HEK293 (cell line): ENCODE data around the gene WWOX.

Experiments
- CTCF ChIA-PET: fragments of 350-600 bp; formaldehyde crosslinking; extraction: SDS; loops from one replicate; lab custom pipeline; 2021; ENCODE audit warnings: antibody characterized with exemption; lab: Yijun Ruan, JAX
- POLR2A ChIA-PET: fragments of 300-600 bp; formaldehyde crosslinking; extraction: SDS; loops from one replicate; lab custom pipeline; 2020; ENCODE audit warnings: antibody characterized with exemption, inconsistent platforms; lab: Yijun Ruan, JAX
- H3K27ac ChIP-seq: fragments of 200-500 bp; sonication (Bioruptor generic); 2 replicates; pipeline ENCODE4 v1.5.1; 2014; ENCODE audit warnings: low read depth, low read length, control low read depth, inconsistent platforms; ENCODE audit errors: extremely low read depth
- H3K36me3 ChIP-seq, 2 experiments: fragments of 200-500 bp in 1 of 2; sonication (Bioruptor generic) in 1 of 2; 1 replicate in 1 of 2; 2 replicates in 1 of 2; pipeline ENCODE4 v1.5.1; 2014 to 2017; ENCODE audit warnings: inconsistent platforms in 2 of 2, low read length in 2 of 2; ENCODE audit not compliant: control insufficient read depth in 2 of 2, insufficient read depth in 1 of 2
- H3K4me1 ChIP-seq: fragments of 200-500 bp; sonication (Bioruptor generic); 2 replicates; pipeline ENCODE4 v1.5.1; 2014; ENCODE audit warnings: mild to moderate bottlenecking, low read length, inconsistent platforms; ENCODE audit not compliant: control insufficient read depth, insufficient read depth
- H3K4me3 ChIP-seq: 2 replicates; pipeline ENCODE4 v1.5.1; 2011; ENCODE audit warnings: low read depth, mild to moderate bottlenecking, control low read depth, low read length, moderate library complexity
- H3K9me3 ChIP-seq: fragments of 200-500 bp; sonication (Bioruptor generic); 2 replicates; pipeline ENCODE4 v1.5.1; 2014; ENCODE audit warnings: low read depth, low read length, inconsistent platforms; ENCODE audit not compliant: control insufficient read depth, insufficient read depth
- GLIS2 ChIP-seq: fragments of 450-650 bp; formaldehyde crosslinking; IDR thresholded peaks from 2 replicates; pipeline ENCODE4 v1.5.1; 2016; ENCODE audit warnings: missing biosample characterization, missing genetic modification characterization
- MEIS1 ChIP-seq: sonication (generic); formaldehyde crosslinking; IDR thresholded peaks from 2 replicates; pipeline ENCODE4 v1.8.1; 2022; ENCODE audit warnings: missing genetic modification reagents, mild to moderate bottlenecking, borderline replicate concordance
- SP3 ChIP-seq: fragments of 450-650 bp; formaldehyde crosslinking; IDR thresholded peaks from 2 replicates; pipeline ENCODE4 v1.5.1; 2016; ENCODE audit warnings: missing biosample characterization, missing genetic modification characterization
- ZBTB17 ChIP-seq: fragments of 450-650 bp; formaldehyde crosslinking; IDR thresholded peaks from 2 replicates; pipeline ENCODE4 v1.5.1; 2016; ENCODE audit warnings: missing biosample characterization, missing genetic modification characterization
- ZNF155 ChIP-seq: fragments of 450-650 bp; formaldehyde crosslinking; IDR thresholded peaks from 2 replicates; pipeline ENCODE4 v1.5.1; 2016; ENCODE audit warnings: missing biosample characterization, missing genetic modification characterization
- ZNF157 ChIP-seq: fragments of 450-650 bp; formaldehyde crosslinking; IDR thresholded peaks from 2 replicates; pipeline ENCODE4 v1.5.1; 2016; ENCODE audit warnings: missing biosample characterization, missing genetic modification characterization
- ZNF302 ChIP-seq: fragments of 450-650 bp; formaldehyde crosslinking; IDR thresholded peaks from 2 replicates; pipeline ENCODE4 v1.5.1; 2016; ENCODE audit warnings: missing biosample characterization, missing genetic modification characterization, low read depth
- ZNF426 ChIP-seq: fragments of 450-650 bp; formaldehyde crosslinking; IDR thresholded peaks from 2 replicates; pipeline ENCODE4 v1.5.1; 2017; ENCODE audit warnings: missing biosample characterization, missing genetic modification characterization, mild to moderate bottlenecking, inconsistent platforms, moderate library complexity
- ZNF624 ChIP-seq: fragments of 450-650 bp; formaldehyde crosslinking; IDR thresholded peaks from 2 replicates; pipeline ENCODE4 v1.5.1; 2017; ENCODE audit warnings: missing biosample characterization, missing genetic modification characterization
- ZNF654 ChIP-seq: fragments of 450-650 bp; formaldehyde crosslinking; IDR thresholded peaks from 2 replicates; pipeline ENCODE4 v1.5.1; 2016; ENCODE audit warnings: low read depth, missing biosample characterization, missing genetic modification characterization
- ZNF670 ChIP-seq: fragments of 450-650 bp; formaldehyde crosslinking; IDR thresholded peaks from 2 replicates; pipeline ENCODE4 v1.5.1; 2016; ENCODE audit warnings: missing biosample characterization, missing genetic modification characterization, low read depth
- ZNF768 ChIP-seq: fragments of 450-650 bp; formaldehyde crosslinking; IDR thresholded peaks from 2 replicates; pipeline ENCODE4 v1.5.1; 2018; ENCODE audit warnings: missing biosample characterization, mild to moderate bottlenecking, missing genetic modification characterization
- ZSCAN30 ChIP-seq: fragments of 450-650 bp; IDR thresholded peaks from 2 replicates; pipeline ENCODE4 v1.5.1; 2018; ENCODE audit warnings: missing biosample characterization, mild to moderate bottlenecking, missing genetic modification characterization, moderate library complexity
- TF ChIP-seq, protein P1 (sequence below): fragments of 450-650 bp; formaldehyde crosslinking; IDR thresholded peaks from 2 replicates; pipeline ENCODE4 v1.5.1; 2016; ENCODE audit warnings: missing biosample characterization, missing genetic modification characterization
- TF ChIP-seq, protein P2 (sequence below): fragments of 450-650 bp; formaldehyde crosslinking; IDR thresholded peaks from 2 replicates; pipeline ENCODE4 v1.5.1; 2016; ENCODE audit warnings: missing biosample characterization, missing genetic modification characterization
- TF ChIP-seq, protein P3 (sequence below): fragments of 450-650 bp; formaldehyde crosslinking; IDR thresholded peaks from 2 replicates; pipeline ENCODE4 v1.5.1; 2016; ENCODE audit warnings: missing biosample characterization, missing genetic modification characterization
- TF ChIP-seq, protein P4 (sequence below): fragments of 450-650 bp; formaldehyde crosslinking; IDR thresholded peaks from 2 replicates; pipeline ENCODE4 v1.5.1; 2016; ENCODE audit warnings: missing biosample characterization, missing genetic modification characterization

WWOX gene

DNA sequence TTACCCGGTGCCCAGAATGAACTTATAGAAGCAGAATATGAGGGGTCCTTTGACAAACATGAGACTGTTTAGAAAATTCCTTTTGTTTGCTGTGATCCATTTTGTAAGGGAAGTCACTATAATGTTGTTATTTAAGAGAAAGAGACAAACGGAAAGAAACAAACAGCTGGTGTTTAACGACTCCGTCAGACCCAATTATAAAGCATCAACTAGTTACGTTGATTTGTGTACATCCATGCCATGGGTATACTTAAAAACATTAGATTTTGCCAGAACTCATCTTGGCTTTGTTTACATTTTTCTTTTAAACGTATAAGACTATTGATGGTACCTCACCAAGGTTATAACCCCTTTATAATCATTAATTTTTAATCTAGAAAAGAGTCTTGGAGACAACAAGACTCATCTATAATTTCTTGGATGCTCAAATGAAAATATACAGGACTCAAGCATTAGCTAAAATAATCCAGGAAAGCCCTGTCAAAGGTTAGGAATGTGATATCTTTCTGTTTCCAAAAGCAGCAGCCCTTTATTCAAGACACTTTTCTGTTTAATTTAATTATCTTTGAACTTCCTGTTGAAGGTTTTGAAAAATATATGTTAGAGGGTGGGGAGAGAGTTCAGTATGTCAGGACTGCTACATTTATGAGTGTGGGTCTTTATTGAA is 331.7 kb downstream of the WWOX start:
- ChIA-PET CTCF (no interaction called here), POLR2A (no interaction called here)
- H3K36me3 ChIP-seq = peaks cover 0 to 6% of the 10 kb centered on the region in 2 experiments; a peak in 1 of 3 replicates

DNA sequence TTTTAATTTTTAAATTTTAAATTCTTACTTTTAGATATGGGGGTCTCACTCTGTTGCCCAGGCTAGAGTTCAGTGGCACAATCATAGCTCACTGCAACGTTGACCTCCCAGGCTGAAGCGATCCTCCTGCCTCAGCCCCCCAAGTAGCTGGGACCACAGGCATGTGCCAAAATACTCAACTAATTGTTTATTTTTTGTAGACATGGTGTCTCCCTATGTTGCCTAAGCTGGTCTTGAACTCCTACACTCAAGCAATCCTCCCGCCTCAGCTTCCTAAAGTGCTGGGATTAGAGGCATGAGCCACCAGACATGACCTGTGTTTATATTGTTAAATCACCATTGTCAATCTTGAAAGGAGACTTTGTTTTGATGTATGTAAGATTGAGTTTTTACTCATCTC is 332.2 kb downstream of the WWOX start:
- Histone ChIP-seq H3K4me1 (no peaks in the 10 kb centered on the region), H3K4me3 (no peak overlapping the region), H3K27ac (no peak overlapping the region), H3K36me3 (peaks cover 0 to 6% of the 10 kb centered on the region in 2 experiments; a peak in 1 of 3 replicates), H3K9me3 (no peaks in the 10 kb centered on the region)
- CTCF ChIA-PET = no interaction called here
- POLR2A ChIA-PET = no interaction called here
- TF ChIP-seq MEIS1 (CRISPR knock-in tag) = no peak
- TF ChIP-seq, all 188 proteins: peak for 0

More for the DNA sequence above, 331.7 kb downstream of the WWOX start:
- Histone ChIP-seq H3K4me1 (no peaks in the 10 kb centered on the region), H3K9me3 (no peaks in the 10 kb centered on the region), H3K4me3 (no peak overlapping the region), H3K27ac (no peak overlapping the region)
- TF ChIP-seq ZNF670 (tag by site-specific recombination) (no peak), ZNF157 (tag by site-specific recombination) (no peak), ZNF302 (tag by site-specific recombination) (no peak), ZSCAN30 (tag by site-specific recombination) (no peak), ZNF155 (tag by site-specific recombination) (no peak), ZBTB17 (tag by site-specific recombination) (no peak), ZNF654 (no peak), ZNF426 (tag by site-specific recombination) (no peak), ZNF768 (tag by site-specific recombination) (no peak), ZNF624 (tag by site-specific recombination) (no peak), SP3 (no peak), GLIS2 (tag by site-specific recombination) (no peak)
- TF ChIP-seq, protein P1, sequence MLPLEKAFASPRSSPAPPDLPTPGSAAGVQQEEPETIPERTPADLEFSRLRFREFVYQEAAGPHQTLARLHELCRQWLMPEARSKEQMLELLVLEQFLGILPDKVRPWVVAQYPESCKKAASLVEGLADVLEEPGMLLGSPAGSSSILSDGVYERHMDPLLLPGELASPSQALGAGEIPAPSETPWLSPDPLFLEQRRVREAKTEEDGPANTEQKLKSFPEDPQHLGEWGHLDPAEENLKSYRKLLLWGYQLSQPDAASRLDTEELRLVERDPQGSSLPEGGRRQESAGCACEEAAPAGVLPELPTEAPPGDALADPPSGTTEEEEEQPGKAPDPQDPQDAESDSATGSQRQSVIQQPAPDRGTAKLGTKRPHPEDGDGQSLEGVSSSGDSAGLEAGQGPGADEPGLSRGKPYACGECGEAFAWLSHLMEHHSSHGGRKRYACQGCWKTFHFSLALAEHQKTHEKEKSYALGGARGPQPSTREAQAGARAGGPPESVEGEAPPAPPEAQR (tag by site-specific recombination) = no peak
- TF ChIP-seq, protein P2, sequence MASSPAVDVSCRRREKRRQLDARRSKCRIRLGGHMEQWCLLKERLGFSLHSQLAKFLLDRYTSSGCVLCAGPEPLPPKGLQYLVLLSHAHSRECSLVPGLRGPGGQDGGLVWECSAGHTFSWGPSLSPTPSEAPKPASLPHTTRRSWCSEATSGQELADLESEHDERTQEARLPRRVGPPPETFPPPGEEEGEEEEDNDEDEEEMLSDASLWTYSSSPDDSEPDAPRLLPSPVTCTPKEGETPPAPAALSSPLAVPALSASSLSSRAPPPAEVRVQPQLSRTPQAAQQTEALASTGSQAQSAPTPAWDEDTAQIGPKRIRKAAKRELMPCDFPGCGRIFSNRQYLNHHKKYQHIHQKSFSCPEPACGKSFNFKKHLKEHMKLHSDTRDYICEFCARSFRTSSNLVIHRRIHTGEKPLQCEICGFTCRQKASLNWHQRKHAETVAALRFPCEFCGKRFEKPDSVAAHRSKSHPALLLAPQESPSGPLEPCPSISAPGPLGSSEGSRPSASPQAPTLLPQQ = no peak
- TF ChIP-seq, protein P3, sequence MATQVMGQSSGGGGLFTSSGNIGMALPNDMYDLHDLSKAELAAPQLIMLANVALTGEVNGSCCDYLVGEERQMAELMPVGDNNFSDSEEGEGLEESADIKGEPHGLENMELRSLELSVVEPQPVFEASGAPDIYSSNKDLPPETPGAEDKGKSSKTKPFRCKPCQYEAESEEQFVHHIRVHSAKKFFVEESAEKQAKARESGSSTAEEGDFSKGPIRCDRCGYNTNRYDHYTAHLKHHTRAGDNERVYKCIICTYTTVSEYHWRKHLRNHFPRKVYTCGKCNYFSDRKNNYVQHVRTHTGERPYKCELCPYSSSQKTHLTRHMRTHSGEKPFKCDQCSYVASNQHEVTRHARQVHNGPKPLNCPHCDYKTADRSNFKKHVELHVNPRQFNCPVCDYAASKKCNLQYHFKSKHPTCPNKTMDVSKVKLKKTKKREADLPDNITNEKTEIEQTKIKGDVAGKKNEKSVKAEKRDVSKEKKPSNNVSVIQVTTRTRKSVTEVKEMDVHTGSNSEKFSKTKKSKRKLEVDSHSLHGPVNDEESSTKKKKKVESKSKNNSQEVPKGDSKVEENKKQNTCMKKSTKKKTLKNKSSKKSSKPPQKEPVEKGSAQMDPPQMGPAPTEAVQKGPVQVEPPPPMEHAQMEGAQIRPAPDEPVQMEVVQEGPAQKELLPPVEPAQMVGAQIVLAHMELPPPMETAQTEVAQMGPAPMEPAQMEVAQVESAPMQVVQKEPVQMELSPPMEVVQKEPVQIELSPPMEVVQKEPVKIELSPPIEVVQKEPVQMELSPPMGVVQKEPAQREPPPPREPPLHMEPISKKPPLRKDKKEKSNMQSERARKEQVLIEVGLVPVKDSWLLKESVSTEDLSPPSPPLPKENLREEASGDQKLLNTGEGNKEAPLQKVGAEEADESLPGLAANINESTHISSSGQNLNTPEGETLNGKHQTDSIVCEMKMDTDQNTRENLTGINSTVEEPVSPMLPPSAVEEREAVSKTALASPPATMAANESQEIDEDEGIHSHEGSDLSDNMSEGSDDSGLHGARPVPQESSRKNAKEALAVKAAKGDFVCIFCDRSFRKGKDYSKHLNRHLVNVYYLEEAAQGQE (tag by site-specific recombination) = no peak
- TF ChIP-seq, protein P4, sequence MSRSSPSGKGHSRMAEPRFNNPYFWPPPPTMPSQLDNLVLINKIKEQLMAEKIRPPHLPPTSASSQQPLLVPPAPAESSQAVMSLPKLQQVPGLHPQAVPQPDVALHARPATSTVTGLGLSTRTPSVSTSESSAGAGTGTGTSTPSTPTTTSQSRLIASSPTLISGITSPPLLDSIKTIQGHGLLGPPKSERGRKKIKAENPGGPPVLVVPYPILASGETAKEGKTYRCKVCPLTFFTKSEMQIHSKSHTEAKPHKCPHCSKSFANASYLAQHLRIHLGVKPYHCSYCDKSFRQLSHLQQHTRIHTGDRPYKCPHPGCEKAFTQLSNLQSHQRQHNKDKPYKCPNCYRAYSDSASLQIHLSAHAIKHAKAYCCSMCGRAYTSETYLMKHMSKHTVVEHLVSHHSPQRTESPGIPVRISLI (tag by site-specific recombination) = no peak
